ENCODE measurements around the gene OMA1. TPM values are rescaled to one million over a fixed set of nuclear protein-coding genes. Genes with fewer than 3 reads are reported as not detected.

OMA1 gene
- total RNA-seq, 4 donors from 2014 or later = 50.6 to 67.6 (median 58.5) TPM

DNA sequence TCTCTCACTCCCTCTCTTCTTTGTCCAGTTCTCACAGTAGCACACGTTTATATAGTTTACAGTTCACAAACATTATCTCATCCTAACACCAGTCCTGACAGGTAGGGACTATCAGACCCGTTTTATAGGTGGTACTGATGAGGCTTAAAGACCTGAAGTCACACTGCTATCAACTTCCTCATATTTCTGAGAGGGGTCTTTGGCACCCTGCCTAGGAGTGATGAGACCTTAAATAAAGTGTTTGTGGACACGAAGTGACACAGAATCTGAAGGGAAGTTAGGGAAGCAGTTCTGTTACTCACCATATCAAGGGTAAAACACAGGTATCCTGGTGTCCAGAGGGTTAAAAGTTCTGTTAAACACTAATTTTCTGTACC, 31.1 kb upstream of the OMA1 start:
- H3K27ac ChIP-seq = peak overlapping the region in 1 of 3 donors; percentile 37
- DNase-seq = no peak
- peaks cover 14 to 33% of the 10 kb centered on the region in 2 donors for H3K4me1 ChIP-seq
- H3K9me3 ChIP-seq = no peaks in the 10 kb centered on the region
- peak overlapping the region in 1 of 3 donors; percentile 33 for H3K4me3 ChIP-seq (replicated peaks in 1 of 3)
- intact Hi-C loops (cut with DNase I) = no loop called here
- H3K36me3 ChIP-seq = no peaks in the 10 kb centered on the region
- H3K27me3 ChIP-seq = no peaks in the 10 kb centered on the region
- TF ChIP-seq, protein P1, sequence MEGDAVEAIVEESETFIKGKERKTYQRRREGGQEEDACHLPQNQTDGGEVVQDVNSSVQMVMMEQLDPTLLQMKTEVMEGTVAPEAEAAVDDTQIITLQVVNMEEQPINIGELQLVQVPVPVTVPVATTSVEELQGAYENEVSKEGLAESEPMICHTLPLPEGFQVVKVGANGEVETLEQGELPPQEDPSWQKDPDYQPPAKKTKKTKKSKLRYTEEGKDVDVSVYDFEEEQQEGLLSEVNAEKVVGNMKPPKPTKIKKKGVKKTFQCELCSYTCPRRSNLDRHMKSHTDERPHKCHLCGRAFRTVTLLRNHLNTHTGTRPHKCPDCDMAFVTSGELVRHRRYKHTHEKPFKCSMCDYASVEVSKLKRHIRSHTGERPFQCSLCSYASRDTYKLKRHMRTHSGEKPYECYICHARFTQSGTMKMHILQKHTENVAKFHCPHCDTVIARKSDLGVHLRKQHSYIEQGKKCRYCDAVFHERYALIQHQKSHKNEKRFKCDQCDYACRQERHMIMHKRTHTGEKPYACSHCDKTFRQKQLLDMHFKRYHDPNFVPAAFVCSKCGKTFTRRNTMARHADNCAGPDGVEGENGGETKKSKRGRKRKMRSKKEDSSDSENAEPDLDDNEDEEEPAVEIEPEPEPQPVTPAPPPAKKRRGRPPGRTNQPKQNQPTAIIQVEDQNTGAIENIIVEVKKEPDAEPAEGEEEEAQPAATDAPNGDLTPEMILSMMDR (IDR thresholded peaks at IDR 0.05) = no peak
- TF ChIP-seq POLR2A (IDR thresholded peaks at IDR 0.05) = no peak
- WGBS, 2 donors = 52 to 55% methylated on average over 3 of the region's 3 CpGs

DNA sequence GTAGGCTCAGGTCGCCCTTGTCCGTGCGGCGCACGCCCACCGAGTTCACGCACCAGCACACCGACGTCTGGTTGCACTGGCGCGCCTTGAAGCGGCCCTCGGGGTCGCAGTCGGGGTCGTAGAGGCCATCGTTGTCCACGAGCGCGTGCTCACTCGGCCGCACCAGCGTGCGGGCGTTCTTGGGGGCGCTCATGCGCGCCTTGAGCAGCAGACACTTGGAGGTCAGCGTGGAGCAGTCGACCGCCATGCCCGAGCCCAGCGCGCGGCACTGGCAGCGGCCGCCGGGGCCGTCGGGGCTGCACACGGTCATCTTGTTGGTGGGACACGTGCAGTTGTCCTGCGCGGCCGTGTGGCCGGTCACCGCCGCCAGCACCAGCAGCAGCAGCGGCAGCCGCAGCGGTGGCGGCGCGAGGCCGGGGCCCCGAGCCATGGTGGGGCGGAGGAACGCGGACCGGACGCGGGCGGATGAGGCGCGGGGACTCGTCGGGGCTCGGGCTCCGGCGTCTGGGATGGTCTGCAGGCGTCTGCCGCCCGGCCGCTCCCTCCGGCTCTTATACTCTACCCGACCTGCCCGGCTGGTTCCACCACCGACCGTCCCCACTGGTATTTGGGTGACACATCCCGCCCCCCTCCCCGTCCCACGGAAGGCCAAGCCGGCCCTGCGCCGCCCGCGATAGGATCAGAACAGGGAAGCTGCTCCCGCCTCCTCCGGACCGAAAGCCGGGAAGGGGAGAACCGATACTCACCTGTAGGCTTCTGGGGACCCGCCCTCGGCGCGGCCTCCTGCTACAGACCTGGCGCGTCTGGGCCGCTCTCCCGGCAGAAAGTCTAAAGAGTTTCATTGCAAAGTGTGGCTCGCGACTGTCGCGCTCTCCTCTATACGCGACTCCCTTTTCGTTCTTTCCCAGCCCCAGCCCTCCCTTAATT, 30.5 kb upstream of the OMA1 start, which contains the start of gene TACSTD2:
TACSTD2 (minus strand) TSS at position 526 of the 927 bp plus-strand sequence; CDS start at position 430, 96 bp downstream.
- Histone ChIP-seq H3K27ac (peak within 1 kb of the TSS in 1 of 3 donors; percentile 37), H3K4me1 (peaks cover 19 to 39% of the 10 kb centered on the region in 2 donors), H3K36me3 (no peaks in the 10 kb centered on the region), H3K4me3 (replicated peaks in 1 of 3) (peak within 1 kb of the TSS in 1 of 3 donors; percentile 33), H3K9me3 (no peaks in the 10 kb centered on the region), H3K27me3 (no peaks in the 10 kb centered on the region)
- DNase-seq = peak; percentile 64 to 73
- WGBS, 2 donors = 21 to 23% methylated on average over 26 to 48 of the region's 107 CpGs
- intact Hi-C loops (cut with DNase I) = no loop called here
- TF ChIP-seq POLR2A (IDR thresholded peaks at IDR 0.05) = peak in 1 of 2 donors; percentile 43
- TF ChIP-seq, protein P1 (IDR thresholded peaks at IDR 0.05) = peak in 1 of 6 experiments; percentile 12

DNA sequence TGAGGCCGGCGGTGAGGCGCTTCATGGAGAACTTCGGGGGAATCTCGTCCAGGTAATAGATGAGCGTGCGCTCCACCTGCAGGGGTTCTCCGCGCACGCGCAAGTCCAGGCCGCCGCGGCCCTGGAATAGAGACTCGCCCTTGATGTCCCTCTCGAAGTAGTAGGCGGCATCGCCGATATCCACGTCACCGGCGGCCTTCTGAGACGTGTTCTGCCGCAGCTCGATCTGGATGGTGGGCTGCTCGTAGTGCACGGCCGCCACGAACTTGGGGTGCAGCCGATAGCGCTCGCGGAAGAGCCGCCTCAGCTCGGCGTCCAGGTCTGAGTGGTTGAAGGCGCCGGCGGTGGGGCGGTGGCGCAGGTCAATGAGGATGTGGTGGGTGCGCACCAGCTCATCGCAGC, 29.8 kb upstream of the OMA1 start:
- Histone ChIP-seq H3K36me3 (no peaks in the 10 kb centered on the region), H3K27me3 (no peaks in the 10 kb centered on the region), H3K9me3 (no peaks in the 10 kb centered on the region), H3K4me3 (replicated peaks in 1 of 3) (peak overlapping the region in 1 of 3 donors; percentile 33), H3K4me1 (peaks cover 20 to 43% of the 10 kb centered on the region in 2 donors), H3K27ac (peak overlapping the region in 1 of 3 donors; percentile 37)
- intact Hi-C loops (cut with DNase I) = no loop called here
- 8 to 13% methylated on average over 3 to 14 of the region's 43 CpGs for WGBS, 2 donors
- DNase-seq = peak in 1 of 2 donors; percentile 23
- TF ChIP-seq POLR2A (IDR thresholded peaks at IDR 0.05) = no peak
- TF ChIP-seq, protein P1 (IDR thresholded peaks at IDR 0.05) = no peak

DNA sequence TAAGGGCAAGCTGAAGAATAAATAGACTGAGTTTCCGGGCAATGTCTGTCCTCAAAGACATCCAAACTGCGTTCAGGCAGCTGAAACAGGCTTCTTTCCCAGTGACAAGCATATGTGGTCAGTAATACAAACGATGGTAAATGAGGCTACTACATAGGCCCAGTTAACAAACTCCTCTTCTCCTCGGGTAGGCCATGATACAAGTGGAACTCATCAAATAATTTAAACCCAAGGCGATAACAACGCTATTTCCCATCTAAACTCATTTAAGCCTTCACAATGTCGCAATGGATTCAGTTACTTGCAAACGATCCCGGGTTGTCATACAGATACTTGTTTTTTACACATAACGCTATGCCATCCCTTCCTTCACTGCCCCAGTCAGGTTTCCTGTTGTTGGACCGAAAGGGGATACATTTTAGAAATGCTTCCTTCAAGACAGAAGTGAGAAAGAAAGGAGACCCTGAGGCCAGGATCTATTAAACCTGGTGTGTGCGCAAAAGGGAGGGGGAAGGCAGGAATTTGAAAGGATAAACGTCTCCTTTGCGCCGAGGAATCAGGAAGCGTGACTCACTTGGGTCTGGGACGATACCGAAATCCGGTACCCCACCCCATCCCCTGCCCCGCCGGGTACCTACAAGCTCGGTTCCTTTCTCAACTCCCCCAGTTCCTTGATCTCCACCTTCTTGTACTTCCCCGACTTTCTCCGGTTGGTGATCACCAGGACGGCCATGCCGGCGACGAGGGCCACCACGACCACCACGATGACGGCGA, 29.2 kb upstream of the OMA1 start:
- peak overlapping the region in 1 of 3 donors; percentile 33 for H3K4me3 ChIP-seq (replicated peaks in 1 of 3)
- no peak for DNase-seq
- intact Hi-C loops (cut with DNase I) = no loop called here
- TF ChIP-seq, protein P1 (IDR thresholded peaks at IDR 0.05) = no peak
- TF ChIP-seq POLR2A (IDR thresholded peaks at IDR 0.05) = no peak
- WGBS, 2 donors = 56 to 57% methylated on average over 32 of the region's 32 CpGs
- H3K4me1 ChIP-seq = peaks cover 20 to 43% of the 10 kb centered on the region in 2 donors
- no peak overlapping the region for H3K27ac ChIP-seq
- H3K36me3 ChIP-seq = no peaks in the 10 kb centered on the region
- H3K27me3 ChIP-seq = no peaks in the 10 kb centered on the region
- H3K9me3 ChIP-seq = no peaks in the 10 kb centered on the region

Data from thyroid gland (tissue), 4 donors.